ENCODE measurements around the gene CCDC92. TPM values are rescaled to one million over a fixed set of nuclear protein-coding genes. Genes with fewer than 3 reads are reported as not detected.
A peak's percentile ranks its signal among the peaks of the same experiment; 100 is the strongest.
"Not testable (repeated sequence)": the region's sequence is repeated elsewhere in the genome, so short reads cannot be mapped to it uniquely, and the experiment has no call there.

Gene CCDC92
- total RNA-seq, 1 experiment from 2014 or later = 32.3 TPM

DNA sequence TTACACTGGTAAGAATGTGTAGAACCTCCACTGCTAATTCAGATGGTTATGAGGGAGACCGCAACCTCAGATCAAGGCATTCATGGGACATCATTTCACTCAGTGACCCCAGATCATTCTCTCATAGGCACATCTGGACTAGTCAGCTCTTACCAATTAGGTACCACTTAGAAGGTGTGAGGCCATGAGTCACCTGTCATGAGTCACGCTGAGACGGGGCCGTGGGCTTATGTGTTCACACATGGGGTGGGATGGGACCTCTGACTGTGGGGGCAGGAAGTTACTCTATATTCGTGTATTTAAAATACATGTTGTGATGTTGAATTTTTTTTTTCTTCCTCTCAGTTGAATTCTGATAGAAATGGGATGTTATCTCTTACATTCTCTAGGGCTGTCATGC is 55.9 kb downstream of the CCDC92 start:
- intact Hi-C loops (cut with micrococcal nuclease) = no loop called here
- POLR2A ChIA-PET = interaction anchor here (0.8 kb wide), 1 partner anchor 26 kb away, joined by 3 read pairs; no protein-coding TSS in a partner anchor
- Mint-ChIP-seq H3K9me3 (ENCODE audit: unreplicated experiment) (no peaks in the 10 kb centered on the region), H3K4me1 (ENCODE audit: insufficient read depth, unreplicated experiment) (peaks cover 6% of the 10 kb centered on the region), H3K27ac (ENCODE audit: low read depth, unreplicated experiment) (no peak overlapping the region), H3K4me3 (ENCODE audit: unreplicated experiment) (no peak overlapping the region), H3K36me3 (ENCODE audit: insufficient read depth, unreplicated experiment) (no peaks in the 10 kb centered on the region), H3K27me3 (ENCODE audit: insufficient read depth, unreplicated experiment) (peaks cover 35% of the 10 kb centered on the region)
- CTCF ChIA-PET = interaction anchor here (1.3 kb wide), 1 partner anchor 11 kb away, joined by 4 read pairs; no protein-coding TSS in a partner anchor
- DNase-seq (ENCODE audit: unreplicated experiment) = peak; percentile 48
- no peak for TF ChIP-seq CTCF (IDR thresholded peaks at IDR 0.05; ENCODE audit: unreplicated experiment)
- BruUV-seq (replicated peaks) = no TSS peak

GRCh38 chr12:123914726-123915333 is 57.8 kb downstream of the CCDC92 start:
- ChIA-PET POLR2A (no interaction called here), CTCF (interaction anchor here (1.4 kb wide), 1 partner anchor 10 kb away, joined by 5 read pairs; no protein-coding TSS in a partner anchor)
- Mint-ChIP-seq H3K4me1 (ENCODE audit: insufficient read depth, unreplicated experiment) (peaks cover 6% of the 10 kb centered on the region), H3K27me3 (ENCODE audit: insufficient read depth, unreplicated experiment) (peaks cover 31% of the 10 kb centered on the region), H3K27ac (ENCODE audit: low read depth, unreplicated experiment) (no peak overlapping the region), H3K36me3 (ENCODE audit: insufficient read depth, unreplicated experiment) (no peaks in the 10 kb centered on the region), H3K4me3 (ENCODE audit: unreplicated experiment) (no peak overlapping the region), H3K9me3 (ENCODE audit: unreplicated experiment) (no peaks in the 10 kb centered on the region)
- BruUV-seq (replicated peaks) = no TSS peak
- intact Hi-C loops (cut with micrococcal nuclease) = no loop called here
- DNase-seq (ENCODE audit: unreplicated experiment) = no peak
- TF ChIP-seq CTCF (IDR thresholded peaks at IDR 0.05; ENCODE audit: unreplicated experiment) = no peak

- H3K36me3 Mint-ChIP-seq (ENCODE audit: insufficient read depth, unreplicated experiment) = no peaks in the 10 kb centered on the region
- no peak overlapping the region for H3K4me3 Mint-ChIP-seq (ENCODE audit: unreplicated experiment)
- POLR2A ChIA-PET = no interaction called here
- BruUV-seq (replicated peaks) = no TSS peak
- peaks cover 9% of the 10 kb centered on the region for H3K4me1 Mint-ChIP-seq (ENCODE audit: insufficient read depth, unreplicated experiment)
- CTCF ChIA-PET = interaction anchor here (0.5 kb wide), 1 partner anchor 478 kb away, joined by 3 read pairs; no protein-coding TSS in a partner anchor
- no peak for DNase-seq (ENCODE audit: unreplicated experiment)
- H3K27ac Mint-ChIP-seq (ENCODE audit: low read depth, unreplicated experiment) = no peak overlapping the region
- no peak for TF ChIP-seq CTCF (IDR thresholded peaks at IDR 0.05; ENCODE audit: unreplicated experiment)
- intact Hi-C loops (cut with micrococcal nuclease) = no loop called here
- H3K9me3 Mint-ChIP-seq (ENCODE audit: unreplicated experiment) = no peaks in the 10 kb centered on the region
- peaks cover 23% of the 10 kb centered on the region for H3K27me3 Mint-ChIP-seq (ENCODE audit: insufficient read depth, unreplicated experiment)
Observed at GRCh38 chr12:123912415-123913380, 59.9 kb downstream of the CCDC92 start.

DNA sequence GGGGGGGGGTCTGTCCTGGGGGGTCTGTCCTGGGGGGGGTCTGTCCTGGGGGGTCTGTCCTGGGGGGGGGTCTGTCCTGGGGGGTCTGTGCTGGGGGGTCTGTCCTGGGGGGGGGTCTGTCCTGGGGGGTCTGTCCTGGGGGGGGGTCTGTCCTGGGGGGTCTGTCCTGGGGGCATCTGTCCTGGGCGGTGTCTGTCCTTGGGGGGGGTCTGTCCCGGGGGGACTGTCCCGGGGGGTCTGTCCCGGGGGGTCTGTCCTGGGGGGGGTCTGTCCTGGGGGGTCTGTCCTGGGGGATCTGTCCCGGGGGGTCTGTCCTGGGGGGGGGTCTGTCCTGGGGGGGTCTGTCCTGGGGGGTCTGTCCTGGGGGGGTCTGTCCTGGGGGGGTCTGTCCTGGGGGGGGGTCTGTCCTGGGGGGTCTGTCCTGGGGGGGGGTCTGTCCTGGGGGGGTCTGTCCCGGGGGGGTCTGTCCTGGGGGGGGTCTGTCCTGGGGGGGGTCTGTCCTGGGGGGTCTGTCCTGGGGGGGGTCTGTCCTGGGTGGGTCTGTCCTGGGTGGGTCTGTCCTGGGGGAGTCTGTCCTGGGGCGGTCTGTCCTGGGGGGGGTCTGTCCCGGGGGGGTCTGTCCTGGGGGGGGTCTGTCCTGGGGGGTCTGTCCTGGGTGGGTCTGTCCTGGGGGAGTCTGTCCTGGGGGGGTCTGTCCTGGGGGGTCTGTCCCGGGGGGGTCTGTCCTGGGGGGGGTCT is 60.8 kb downstream of the CCDC92 start:
- DNase-seq (ENCODE audit: unreplicated experiment); CTCF ChIA-PET; H3K4me3 Mint-ChIP-seq (ENCODE audit: unreplicated experiment); H3K9me3 Mint-ChIP-seq (ENCODE audit: unreplicated experiment); intact Hi-C loops (cut with micrococcal nuclease); POLR2A ChIA-PET; H3K27ac Mint-ChIP-seq (ENCODE audit: low read depth, unreplicated experiment); BruUV-seq (replicated peaks); H3K4me1 Mint-ChIP-seq (ENCODE audit: insufficient read depth, unreplicated experiment); H3K36me3 Mint-ChIP-seq (ENCODE audit: insufficient read depth, unreplicated experiment): not testable (repeated sequence)
- H3K27me3 Mint-ChIP-seq (ENCODE audit: insufficient read depth, unreplicated experiment) = peaks cover 23% of the 10 kb centered on the region

All from MCF 10A (cell line).